DND-41 (cell line): Measurements from ENCODE around the gene DMP1.
"Not testable (repeated sequence)": the region's sequence is repeated elsewhere in the genome, so short reads cannot be mapped to it uniquely, and the experiment has no call there.

Source experiments
- ATAC-seq: fragments of 200-7000 bp; cut with Tn5 transposase; 3 replicates; pipeline ENCODE4 v1.9.1; 2021; ENCODE audit warnings: low read depth; ENCODE audit not compliant: insufficient read depth
- DNase-seq: peaks from one replicate; pipeline ENCODE4 v3.0.0-alpha.2; 2020
- H2AFZ ChIP-seq: 2 replicates; pipeline ENCODE4 v1.6.0; 2012; ENCODE audit warnings: low read depth, low read length
- H3K27ac ChIP-seq: 2 replicates; pipeline ENCODE4 v1.5.1; 2012; ENCODE audit warnings: low read length, inconsistent platforms
- H3K27me3 ChIP-seq: fragments of 200-600 bp; sonication (generic); 2 replicates; pipeline ENCODE4 v1.6.0; 2012; ENCODE audit warnings: low read length, mild to moderate bottlenecking, inconsistent platforms; ENCODE audit not compliant: insufficient read depth, poor library complexity
- H3K36me3 ChIP-seq: 2 replicates; pipeline ENCODE4 v1.5.1; 2012; ENCODE audit warnings: low read length, inconsistent platforms; ENCODE audit not compliant: insufficient read depth
- H3K4me1 ChIP-seq: 2 replicates; pipeline ENCODE4 v1.5.1; 2012; ENCODE audit warnings: mild to moderate bottlenecking, low read length; ENCODE audit not compliant: insufficient read depth
- H3K4me2 ChIP-seq: 2 replicates; pipeline ENCODE4 v1.6.0; 2012; ENCODE audit warnings: mild to moderate bottlenecking, moderate library complexity, low read length, inconsistent platforms; ENCODE audit not compliant: insufficient read depth
- H3K4me3 ChIP-seq, 2 experiments: fragments of 200-600 bp in 1 of 2; shearing (Covaris generic) in 1 of 2; 2 replicates each; pipeline ENCODE4 v1.5.1; 2012 to 2016; ENCODE audit warnings: inconsistent platforms in 2 of 2, low read length in 2 of 2, mild to moderate bottlenecking in 2 of 2, low read depth in 1 of 2, moderate library complexity in 1 of 2
- H3K79me2 ChIP-seq: 2 replicates; pipeline ENCODE4 v1.6.0; 2012; ENCODE audit warnings: low read length, inconsistent platforms; ENCODE audit not compliant: insufficient read depth
- H3K9ac ChIP-seq: 2 replicates; pipeline ENCODE4 v1.6.0; 2012; ENCODE audit warnings: low read depth, mild to moderate bottlenecking, inconsistent platforms, low read length, moderate library complexity
- H3K9me3 ChIP-seq: 2 replicates; pipeline ENCODE4 v1.5.1; 2012; ENCODE audit warnings: low read length, moderate library complexity, mild to moderate bottlenecking, inconsistent platforms; ENCODE audit not compliant: insufficient read depth, severe bottlenecking
- H4K20me1 ChIP-seq: 2 replicates; pipeline ENCODE4 v1.6.0; 2012; ENCODE audit warnings: low read length; ENCODE audit not compliant: insufficient read depth
- EZH2 ChIP-seq: IDR thresholded peaks from 3 replicates; pipeline ENCODE4 v1.6.1; 2012; ENCODE audit warnings: borderline replicate concordance, low read depth, mild to moderate bottlenecking, moderate library complexity, low read length, inconsistent platforms; ENCODE audit not compliant: severe bottlenecking
- TF ChIP-seq, protein P1 (sequence below): IDR thresholded peaks from 2 replicates; pipeline ENCODE4 v1.5.1; 2012; ENCODE audit warnings: borderline replicate concordance, low read length, moderate library complexity, mild to moderate bottlenecking; ENCODE audit not compliant: poor library complexity, severe bottlenecking; ENCODE audit errors: extremely low read depth

DMP1 gene

DNA sequence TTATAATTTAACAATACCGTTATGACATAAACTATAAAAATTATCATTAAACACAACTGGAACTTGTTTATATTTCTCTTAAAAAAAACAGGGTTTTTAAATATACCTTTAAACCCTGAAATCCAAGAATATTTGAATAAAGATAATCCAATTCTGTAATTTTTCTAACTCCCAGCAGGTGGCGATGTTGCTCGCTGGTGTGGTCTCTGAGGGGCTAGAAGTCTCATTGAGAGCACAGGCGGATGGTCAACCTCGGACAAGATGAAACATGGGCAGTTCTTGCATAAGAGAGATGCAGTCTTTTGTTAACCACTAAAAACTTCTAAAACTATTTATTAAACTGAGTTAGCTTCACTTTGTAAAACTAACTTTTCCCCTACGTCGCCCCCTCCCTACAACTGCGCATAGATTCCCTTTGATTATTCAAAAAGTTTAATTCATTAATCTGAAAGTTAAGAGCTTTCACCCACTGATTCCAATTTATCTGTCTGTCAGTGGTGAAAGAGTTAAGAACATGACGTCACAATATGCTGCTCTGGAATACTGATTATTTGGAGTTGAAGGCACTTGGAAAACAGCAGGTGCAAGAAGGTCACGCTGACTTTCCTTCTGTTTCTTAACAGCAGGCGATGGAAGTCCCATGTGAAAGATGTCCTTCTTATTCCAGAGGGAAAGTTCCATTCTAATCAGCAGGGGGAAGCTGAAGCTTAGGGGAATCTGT lies 29.5 kb downstream of the DMP1 start:
- Histone ChIP-seq H3K4me2 (no peak overlapping the region), H2AFZ (no peak overlapping the region), H3K9ac (no peak overlapping the region), H3K27me3 (peaks cover 10% of the 10 kb centered on the region), H3K4me3 (no peak overlapping the region), H3K4me1 (no peaks in the 10 kb centered on the region), H3K36me3 (no peaks in the 10 kb centered on the region), H3K27ac (no peak overlapping the region), H3K9me3 (no peaks in the 10 kb centered on the region), H4K20me1 (no peaks in the 10 kb centered on the region), H3K79me2 (no peaks in the 10 kb centered on the region)
- no peak for TF ChIP-seq EZH2
- TF ChIP-seq, protein P1, sequence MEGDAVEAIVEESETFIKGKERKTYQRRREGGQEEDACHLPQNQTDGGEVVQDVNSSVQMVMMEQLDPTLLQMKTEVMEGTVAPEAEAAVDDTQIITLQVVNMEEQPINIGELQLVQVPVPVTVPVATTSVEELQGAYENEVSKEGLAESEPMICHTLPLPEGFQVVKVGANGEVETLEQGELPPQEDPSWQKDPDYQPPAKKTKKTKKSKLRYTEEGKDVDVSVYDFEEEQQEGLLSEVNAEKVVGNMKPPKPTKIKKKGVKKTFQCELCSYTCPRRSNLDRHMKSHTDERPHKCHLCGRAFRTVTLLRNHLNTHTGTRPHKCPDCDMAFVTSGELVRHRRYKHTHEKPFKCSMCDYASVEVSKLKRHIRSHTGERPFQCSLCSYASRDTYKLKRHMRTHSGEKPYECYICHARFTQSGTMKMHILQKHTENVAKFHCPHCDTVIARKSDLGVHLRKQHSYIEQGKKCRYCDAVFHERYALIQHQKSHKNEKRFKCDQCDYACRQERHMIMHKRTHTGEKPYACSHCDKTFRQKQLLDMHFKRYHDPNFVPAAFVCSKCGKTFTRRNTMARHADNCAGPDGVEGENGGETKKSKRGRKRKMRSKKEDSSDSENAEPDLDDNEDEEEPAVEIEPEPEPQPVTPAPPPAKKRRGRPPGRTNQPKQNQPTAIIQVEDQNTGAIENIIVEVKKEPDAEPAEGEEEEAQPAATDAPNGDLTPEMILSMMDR, result peak; percentile 76
- no peak for ATAC-seq
- DNase-seq, result peak; percentile 35

DNA sequence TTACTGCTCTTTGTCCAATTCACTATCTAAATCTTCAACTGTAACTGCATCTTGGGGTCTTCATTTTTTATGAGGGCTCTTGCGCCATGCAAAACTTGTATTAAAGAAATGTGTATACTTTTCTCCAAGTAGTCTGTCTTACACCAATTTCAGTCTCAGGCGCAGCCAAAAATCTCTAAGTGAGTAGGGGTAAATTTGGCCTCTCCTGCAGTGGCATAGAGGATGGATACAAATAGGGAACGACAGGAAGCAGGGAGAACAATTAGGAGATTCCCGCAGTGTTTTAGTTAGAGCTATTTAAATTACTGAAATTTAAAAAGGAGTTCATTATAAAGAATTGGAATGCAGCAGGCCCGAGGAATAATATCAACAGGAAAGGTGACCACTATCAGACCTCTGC lies 30.2 kb downstream of the DMP1 start:
- no peaks in the 10 kb centered on the region for H3K4me1 ChIP-seq
- no peak for TF ChIP-seq EZH2
- TF ChIP-seq, protein P1, result no peak
- DNase-seq, result no peak
- peaks cover 10% of the 10 kb centered on the region for H3K27me3 ChIP-seq
- no peak for ATAC-seq
- no peaks in the 10 kb centered on the region for H3K9me3 ChIP-seq
- no peak overlapping the region for H2AFZ ChIP-seq
- H3K4me2 ChIP-seq, result no peak overlapping the region
- H3K9ac ChIP-seq, result no peak overlapping the region
- H3K79me2 ChIP-seq, result no peaks in the 10 kb centered on the region
- no peak overlapping the region for H3K4me3 ChIP-seq
- H3K27ac ChIP-seq, result no peak overlapping the region
- H4K20me1 ChIP-seq, result no peaks in the 10 kb centered on the region
- no peaks in the 10 kb centered on the region for H3K36me3 ChIP-seq

DNA sequence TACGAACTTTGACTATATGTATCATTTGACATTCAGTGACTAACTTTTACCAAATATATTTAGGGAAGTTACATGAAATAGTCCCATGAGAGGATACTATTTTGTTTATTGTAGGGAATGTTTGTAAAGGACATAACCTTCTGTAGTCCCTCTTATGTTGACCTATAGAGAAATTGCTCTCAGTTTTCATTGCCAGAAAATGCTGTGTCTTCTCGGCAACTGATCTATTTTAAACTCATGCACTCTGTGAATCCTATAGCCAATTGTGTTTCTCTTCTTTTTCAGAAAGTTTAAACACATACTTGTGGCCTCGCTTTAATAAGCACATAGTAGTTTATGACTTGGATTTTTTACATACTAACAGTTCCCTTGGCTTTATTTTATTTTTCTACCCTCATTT lies 38.2 kb downstream of the DMP1 start:
- H3K79me2 ChIP-seq, result no peaks in the 10 kb centered on the region
- H3K27me3 ChIP-seq, result no peaks in the 10 kb centered on the region
- no peaks in the 10 kb centered on the region for H4K20me1 ChIP-seq
- ATAC-seq (no peak), DNase-seq (no peak)
- no peak for TF ChIP-seq EZH2
- TF ChIP-seq, protein P1, result no peak
- H3K4me1 ChIP-seq, result no peaks in the 10 kb centered on the region
- H3K4me2 ChIP-seq, result no peak overlapping the region
- H3K4me3 ChIP-seq, result no peak overlapping the region
- no peak overlapping the region for H3K27ac ChIP-seq
- H2AFZ ChIP-seq, result no peak overlapping the region
- H3K9ac ChIP-seq, result no peak overlapping the region
- peaks cover 5% of the 10 kb centered on the region for H3K9me3 ChIP-seq
- H3K36me3 ChIP-seq, result no peaks in the 10 kb centered on the region

DNA sequence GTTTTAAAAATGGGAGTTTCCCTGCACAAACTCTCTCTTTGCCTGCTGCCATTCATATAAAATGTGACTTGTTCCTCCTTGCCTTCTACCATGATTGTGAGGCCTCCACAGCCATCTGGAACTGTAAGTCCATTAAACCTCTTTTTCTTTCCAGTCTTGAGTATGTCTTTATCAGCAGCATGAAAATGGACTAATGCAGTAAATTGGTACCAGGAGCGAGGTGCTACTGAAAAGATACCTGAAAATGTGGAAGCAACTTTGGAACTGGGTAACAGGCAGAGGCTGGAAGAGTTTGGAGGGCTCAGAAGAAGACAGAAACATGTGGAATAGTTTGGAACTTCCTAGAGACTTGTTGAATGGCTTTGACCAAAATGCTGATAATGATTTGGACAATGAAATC lies 40.9 kb downstream of the DMP1 start:
- not testable (repeated sequence) for H3K4me1 ChIP-seq, H4K20me1 ChIP-seq, H3K4me2 ChIP-seq, H2AFZ ChIP-seq, H3K9me3 ChIP-seq, H3K4me3 ChIP-seq, H3K27ac ChIP-seq, H3K9ac ChIP-seq, ATAC-seq, H3K27me3 ChIP-seq, DNase-seq, H3K79me2 ChIP-seq, H3K36me3 ChIP-seq

DNA sequence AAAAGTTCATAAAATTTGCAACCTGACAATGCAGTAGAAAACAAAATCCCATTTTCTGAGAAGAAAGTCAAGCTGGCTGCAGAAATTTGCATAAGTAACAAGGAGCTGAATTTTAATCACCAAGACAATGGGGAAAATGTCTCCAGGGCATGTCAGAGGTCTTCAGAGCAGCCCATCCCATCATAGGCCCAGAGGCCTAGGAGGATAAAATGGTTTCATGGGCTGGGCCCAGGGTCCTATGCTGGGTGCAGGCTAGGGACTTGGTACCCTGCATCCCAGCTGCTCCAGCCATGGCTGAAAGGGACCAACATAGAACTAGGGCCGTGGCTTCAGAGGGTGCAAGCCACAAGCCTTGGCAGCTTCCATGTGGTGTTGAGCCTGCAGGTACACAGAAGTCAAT lies 42.0 kb downstream of the DMP1 start:
- not testable (repeated sequence) for H3K4me1 ChIP-seq, H3K36me3 ChIP-seq, DNase-seq, H3K4me3 ChIP-seq, H3K27ac ChIP-seq, H3K79me2 ChIP-seq, H3K9ac ChIP-seq, ATAC-seq, H3K9me3 ChIP-seq, H3K4me2 ChIP-seq, H2AFZ ChIP-seq, H4K20me1 ChIP-seq, H3K27me3 ChIP-seq
